CD4-positive, alpha-beta T cell treated with Interleukin-15 for 1 hour (primary cell): ENCODE data around the gene DAPK1.

Experiments
- DNase-seq: peaks from one replicate; pipeline ENCODE4 v3.0.0-alpha.2; 2020

Gene DAPK1

GRCh38 chr9:87618931-87619330 lies 121.3 kb downstream of the DAPK1 start:
- no peak for DNase-seq

- DNase-seq, result no peak
Observed at GRCh38 chr9:87619346-87619745, 121.7 kb downstream of the DAPK1 start.

- DNase-seq, result no peak
Observed at GRCh38 chr9:87620731-87621322, 123.2 kb downstream of the DAPK1 start.

- no peak for DNase-seq
Observed at GRCh38 chr9:87622098-87622497, 124.4 kb downstream of the DAPK1 start.

- DNase-seq, result no peak
Observed at GRCh38 chr9:87622923-87623322, 125.3 kb downstream of the DAPK1 start.

GRCh38 chr9:87628346-87628745 lies 130.7 kb downstream of the DAPK1 start:
- DNase-seq, result no peak

GRCh38 chr9:87629104-87629503 lies 131.4 kb downstream of the DAPK1 start:
- DNase-seq, result no peak

GRCh38 chr9:87630266-87630665 lies 132.6 kb downstream of the DAPK1 start:
- no peak for DNase-seq

- no peak for DNase-seq
Observed at GRCh38 chr9:87630846-87631245, 133.2 kb downstream of the DAPK1 start.

- DNase-seq, result no peak
Observed at GRCh38 chr9:87635656-87636501, 138.2 kb downstream of the DAPK1 start.

GRCh38 chr9:87638292-87638691 lies 140.6 kb downstream of the DAPK1 start:
- DNase-seq, result no peak

GRCh38 chr9:87639949-87640348 lies 142.3 kb downstream of the DAPK1 start:
- no peak for DNase-seq

- no peak for DNase-seq
Observed at GRCh38 chr9:87640385-87640795, 142.7 kb downstream of the DAPK1 start.

- DNase-seq, result no peak
Observed at GRCh38 chr9:87641067-87641466, 143.4 kb downstream of the DAPK1 start.

GRCh38 chr9:87642330-87643106 lies 144.9 kb downstream of the DAPK1 start:
- DNase-seq, result no peak

GRCh38 chr9:87643107-87643650 lies 145.5 kb downstream of the DAPK1 start:
- DNase-seq, result no peak

- DNase-seq, result no peak
Observed at GRCh38 chr9:87643778-87644570, 146.3 kb downstream of the DAPK1 start.

- DNase-seq, result no peak
Observed at GRCh38 chr9:87644659-87645058, 147.0 kb downstream of the DAPK1 start.

- DNase-seq, result no peak
Observed at GRCh38 chr9:87646546-87646945, 148.9 kb downstream of the DAPK1 start.

- no peak for DNase-seq
Observed at GRCh38 chr9:87647114-87647513, 149.4 kb downstream of the DAPK1 start.

- DNase-seq, result no peak
Observed at GRCh38 chr9:87648606-87649005, 150.9 kb downstream of the DAPK1 start.

GRCh38 chr9:87650611-87651295 lies 153.1 kb downstream of the DAPK1 start:
- no peak for DNase-seq
